HG03039 (cell line): Measurements from ENCODE around the gene FXYD4.
"Not testable (repeated sequence)": the region's sequence is repeated elsewhere in the genome, so short reads cannot be mapped to it uniquely, and the experiment has no call there.

Source experiments
- ATAC-seq: cut with Tn5 transposase; IDR thresholded peaks from one replicate; pipeline ENCODE4 v1.9.1; 2021; ENCODE audit warnings: mild to moderate bottlenecking, moderate library complexity; ENCODE audit not compliant: unreplicated experiment

FXYD4 gene

DNA sequence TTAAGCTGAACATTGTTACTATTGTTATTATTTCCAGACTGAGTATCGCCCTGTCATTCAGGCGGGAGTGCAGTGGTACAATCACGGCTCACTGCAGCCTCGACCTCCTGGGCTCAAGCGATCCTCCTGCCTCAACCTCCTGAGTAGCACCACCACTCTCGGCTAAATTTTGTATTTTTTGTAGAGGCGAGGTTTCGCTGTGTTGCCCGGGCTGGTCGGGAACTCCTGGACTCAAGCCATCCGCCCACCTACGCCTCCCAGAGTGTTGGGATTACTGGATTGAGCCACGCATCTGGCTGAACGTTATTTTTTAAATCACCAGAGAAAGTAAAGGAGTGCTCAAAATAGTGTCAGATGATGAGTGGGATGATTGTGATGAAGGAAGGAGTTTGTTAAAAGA lies 38.9 kb downstream of the FXYD4 start:
- no peak for ATAC-seq

GRCh38 chr10:43411536-43411935 lies 40.1 kb downstream of the FXYD4 start:
- ATAC-seq, result no peak

GRCh38 chr10:43415544-43415943 lies 44.1 kb downstream of the FXYD4 start:
- no peak for ATAC-seq

DNA sequence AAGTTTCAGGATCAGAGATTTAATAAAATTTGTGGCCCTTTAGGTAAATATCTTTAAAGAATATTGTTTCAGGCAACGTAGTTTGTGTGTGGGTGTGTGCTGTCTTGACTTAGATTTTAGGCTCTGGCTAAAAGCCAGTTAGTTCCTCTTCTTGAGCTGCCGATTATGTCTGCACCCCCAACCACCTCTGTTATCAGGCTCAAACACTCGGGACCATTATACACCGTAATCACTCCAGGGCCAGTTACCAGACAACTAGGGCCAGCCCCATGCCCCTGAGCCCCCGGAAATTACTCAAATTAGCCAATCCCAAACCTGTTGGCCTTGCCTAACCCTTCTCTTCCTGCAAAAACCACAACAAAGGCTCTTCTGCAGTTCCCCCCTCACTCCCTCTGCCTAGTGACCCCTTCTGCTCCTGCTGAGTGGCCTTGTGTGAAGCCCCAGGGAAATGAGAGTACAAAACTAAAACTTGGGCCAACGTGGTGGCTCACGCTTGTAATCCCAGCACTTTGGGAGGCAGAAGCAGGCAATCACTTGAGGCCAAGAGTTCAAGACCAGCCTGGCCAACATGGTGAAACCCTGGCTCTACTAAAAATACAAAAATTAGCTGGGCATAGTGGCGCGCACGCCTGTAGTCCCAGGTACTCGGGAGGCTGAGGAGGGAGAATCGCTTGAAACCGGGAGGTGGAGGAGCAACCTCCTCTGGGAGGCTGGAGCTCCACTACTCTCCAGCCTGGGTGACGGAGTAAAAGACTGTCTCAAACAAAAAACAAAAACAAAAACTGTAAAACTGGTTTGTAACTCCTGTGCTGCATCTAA lies 46.7 kb downstream of the FXYD4 start:
- ATAC-seq, result no peak

GRCh38 chr10:43419997-43420368 lies 48.5 kb downstream of the FXYD4 start:
- no peak for ATAC-seq

DNA sequence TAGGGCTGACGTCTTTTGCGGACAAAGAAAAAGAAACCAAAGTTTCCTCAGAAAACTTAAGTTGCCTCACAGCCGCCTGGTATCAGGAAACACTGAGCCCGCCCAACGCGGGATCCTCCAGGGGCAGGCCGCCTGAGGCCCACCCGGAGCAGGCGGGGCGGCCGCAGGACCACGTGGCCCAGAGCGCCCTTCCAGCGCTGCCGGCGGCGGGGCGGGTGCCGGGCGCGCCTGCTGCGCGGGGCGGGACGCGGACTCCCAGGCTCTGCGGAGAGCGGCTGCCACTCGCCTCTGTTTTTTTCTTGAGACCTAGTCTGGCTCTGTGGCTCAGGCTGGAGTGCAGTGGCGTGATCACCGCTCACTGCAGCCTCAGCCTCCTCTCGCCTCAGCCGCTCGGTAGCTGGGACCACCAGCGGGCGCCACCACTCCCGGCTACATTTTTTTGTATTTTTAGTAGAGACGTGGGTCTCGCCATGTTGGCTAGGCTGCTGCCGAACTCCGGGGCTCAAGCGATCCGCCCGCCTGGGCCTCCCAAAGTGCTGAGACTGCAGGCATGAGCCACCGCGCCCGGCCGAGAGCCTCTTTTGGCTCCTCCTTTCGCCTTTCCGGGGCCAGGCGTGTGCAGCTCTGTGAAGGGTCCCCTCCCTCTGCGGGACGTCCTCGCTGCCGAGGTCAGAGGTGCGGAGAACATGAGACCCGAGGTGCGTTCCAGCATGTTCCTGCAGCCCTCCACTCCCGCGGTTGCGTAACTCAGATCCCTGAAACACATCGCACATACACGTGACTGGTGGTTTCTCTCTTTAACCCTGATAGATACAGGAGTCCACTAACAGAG lies 49.1 kb downstream of the FXYD4 start:
- ATAC-seq, result peak; percentile 78

- ATAC-seq, result no peak
Observed at GRCh38 chr10:43421201-43421507, 49.7 kb downstream of the FXYD4 start.

DNA sequence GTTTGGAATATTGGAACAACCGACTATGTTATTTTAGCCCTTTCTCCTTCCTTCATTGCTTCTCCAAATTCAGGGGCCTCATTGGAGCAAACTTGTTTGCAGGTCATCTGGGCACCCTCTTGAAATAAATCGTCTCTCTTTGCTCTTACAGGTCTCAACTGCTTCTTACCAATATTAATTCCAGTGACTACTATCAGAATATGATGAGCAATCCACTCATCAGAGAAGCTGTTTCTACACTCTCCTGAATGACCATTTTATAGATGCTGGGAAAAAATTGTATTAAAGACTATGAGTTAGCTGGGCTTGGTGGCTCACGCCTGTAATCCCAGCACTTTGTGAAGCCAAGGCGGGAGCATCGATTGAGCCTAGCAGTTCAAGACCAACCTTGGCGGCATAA lies 50.1 kb downstream of the FXYD4 start:
- no peak for ATAC-seq

DNA sequence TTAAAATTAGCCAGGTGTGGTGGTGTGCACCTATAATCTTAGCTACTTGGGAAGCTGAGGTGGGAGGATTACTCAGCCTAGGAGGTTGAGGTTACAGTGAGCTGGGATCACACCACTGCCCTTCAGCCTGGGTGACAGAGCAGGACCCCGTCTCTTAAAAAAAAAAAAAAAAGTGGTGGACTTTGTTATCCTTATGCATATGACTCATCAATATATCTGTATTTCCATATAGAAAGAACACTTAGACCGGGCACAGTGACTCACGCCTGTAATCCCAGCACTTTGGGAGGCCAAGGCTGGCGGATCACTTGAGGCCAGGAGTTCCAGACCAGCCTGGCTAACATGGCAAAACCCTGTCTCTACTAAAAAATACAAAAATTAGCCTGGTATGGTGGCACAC lies 50.5 kb downstream of the FXYD4 start:
- ATAC-seq, result not testable (repeated sequence)

DNA sequence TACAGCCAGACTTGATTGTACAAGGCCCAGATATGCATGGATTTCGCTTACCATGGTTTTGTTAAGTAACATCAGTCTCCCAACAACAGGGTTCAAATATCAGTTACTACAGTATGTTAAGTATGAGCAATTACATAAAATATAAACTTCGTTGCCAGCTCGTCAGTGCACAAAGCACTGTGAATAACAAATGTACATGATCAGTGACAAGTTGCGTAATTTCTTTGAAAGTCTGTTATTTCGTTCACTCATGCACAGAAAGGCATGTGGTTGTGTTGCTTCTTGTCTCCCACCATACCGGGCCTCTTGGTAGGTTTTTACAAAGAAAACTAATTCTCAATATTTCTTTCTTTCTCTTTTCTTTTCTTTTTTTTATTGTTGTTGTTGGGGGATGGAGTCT lies 53.0 kb downstream of the FXYD4 start:
- no peak for ATAC-seq
